ENCODE results near the gene LEAP2. TPM values are rescaled to one million over a fixed set of nuclear protein-coding genes. Genes with fewer than 3 reads are reported as not detected.

LEAP2 gene
- total RNA-seq, 1 experiment from 2014 or later = 0.36 TPM

DNA sequence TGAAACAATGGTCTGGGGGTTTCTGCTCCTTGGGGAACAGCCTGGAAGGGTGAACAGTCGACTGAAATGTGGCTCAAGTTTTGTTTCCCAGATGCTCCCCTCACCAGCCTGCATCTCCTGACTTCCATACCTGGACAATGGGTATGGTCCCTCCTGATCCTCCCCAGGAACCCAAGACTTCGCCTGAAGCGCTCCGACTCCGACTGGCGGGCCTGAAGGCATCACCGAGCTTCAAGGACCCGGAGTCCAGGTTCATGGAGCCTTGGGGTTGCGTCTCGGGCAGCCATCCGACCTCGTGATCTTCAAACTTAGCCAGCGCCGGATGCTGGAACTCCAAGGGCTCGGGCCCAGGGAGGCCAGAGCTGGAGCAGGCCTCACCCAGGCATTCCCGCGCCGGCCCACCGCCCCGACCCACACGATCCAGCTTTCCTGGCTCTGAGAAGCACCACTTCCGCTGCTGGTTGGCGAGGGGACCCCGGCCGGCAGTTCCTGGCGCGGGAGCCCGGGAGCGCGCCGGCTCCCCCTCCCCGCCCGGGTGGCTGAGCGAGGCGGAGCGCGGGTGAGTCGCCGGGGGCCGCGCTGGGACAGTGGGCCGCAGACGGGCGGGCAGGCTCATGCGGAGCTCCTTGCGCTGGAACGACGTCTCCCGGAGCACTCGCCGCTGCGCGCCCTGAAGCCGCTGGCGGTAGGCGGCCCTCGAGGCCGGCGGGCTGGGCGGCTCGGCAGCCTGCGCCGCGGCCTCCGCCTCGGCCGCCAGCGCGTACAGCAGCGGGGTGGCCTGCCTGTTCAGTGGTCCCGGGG, 48.2 kb upstream of the LEAP2 start:
- CTCF ChIA-PET = interaction anchor here (0.6 kb wide), 1 partner anchor 38 kb away, joined by 3 read pairs; no protein-coding TSS in a partner anchor
- no peak overlapping the region for H2AFZ ChIP-seq (ENCODE audit: low read length)

GRCh38 chr5:132825834-132826391, 47.6 kb upstream of the LEAP2 start:
- peaks cover 5% of the 10 kb centered on the region for H3K4me1 ChIP-seq (ENCODE audit: insufficient read depth, low read length)
- H2AFZ ChIP-seq (ENCODE audit: low read length) = no peak overlapping the region
- H3F3A ChIP-seq (ENCODE audit: low read length, unreplicated experiment) = no peaks in the 10 kb centered on the region
- no TSS peak for BruUV-seq (replicated peaks)
- intact Hi-C loops (cut with micrococcal nuclease) = no loop called here
- H3K9ac ChIP-seq (ENCODE audit: low read length) = no peak overlapping the region
- no peak overlapping the region for H3K27ac ChIP-seq (ENCODE audit: low read length)
- H3K36me3 ChIP-seq (ENCODE audit: low read depth, low read length) = no peaks in the 10 kb centered on the region
- POLR2A ChIA-PET (ENCODE audit: unreplicated experiment) = no interaction called here
- TF ChIP-seq EZH2phosphoT487 (IDR thresholded peaks at IDR 0.05; ENCODE audit: borderline replicate concordance, low read length) = no peak
- TF ChIP-seq EZH2 (IDR thresholded peaks at IDR 0.05; ENCODE audit: low read length, unreplicated experiment) = no peak
- TF ChIP-seq CTCF (conservative IDR thresholded peaks at IDR 0.05; ENCODE audit: low read depth, low read length) = no peak
- CTCF ChIA-PET = interaction anchor here (0.6 kb wide), 1 partner anchor 37 kb away, joined by 3 read pairs; no protein-coding TSS in a partner anchor
- no peaks in the 10 kb centered on the region for H4K20me1 ChIP-seq (ENCODE audit: low read length)
- no peaks in the 10 kb centered on the region for H3K9me3 ChIP-seq (ENCODE audit: low read length)
- no peak overlapping the region for H3K4me2 ChIP-seq (ENCODE audit: low read length)
- ATAC-seq (no peak), DNase-seq (no peak)
- peaks cover 17% of the 10 kb centered on the region; the same call in 1 of the 2 replicates for H3K79me2 ChIP-seq (ENCODE audit: low read length)
- no peak overlapping the region for H3K4me3 ChIP-seq (ENCODE audit: low read length)
- H3K9me2 ChIP-seq (replicated peaks; ENCODE audit: low read length) = no peaks in the 10 kb centered on the region
- H3K27me3 ChIP-seq (ENCODE audit: low read length) = no peaks in the 10 kb centered on the region

More for the DNA sequence above, 48.2 kb upstream of the LEAP2 start:
- Histone ChIP-seq H3K79me2 (ENCODE audit: low read length) (peaks cover 17% of the 10 kb centered on the region; the same call in 1 of the 2 replicates), H4K20me1 (ENCODE audit: low read length) (no peaks in the 10 kb centered on the region), H3K9me2 (replicated peaks; ENCODE audit: low read length) (no peaks in the 10 kb centered on the region), H3K4me3 (ENCODE audit: low read length) (no peak overlapping the region), H3K9me3 (ENCODE audit: low read length) (no peaks in the 10 kb centered on the region), H3K9ac (ENCODE audit: low read length) (no peak overlapping the region), H3K36me3 (ENCODE audit: low read depth, low read length) (no peaks in the 10 kb centered on the region), H3K4me2 (ENCODE audit: low read length) (no peak overlapping the region), H3K4me1 (ENCODE audit: insufficient read depth, low read length) (peaks cover 5% of the 10 kb centered on the region), H3K27me3 (ENCODE audit: low read length) (no peaks in the 10 kb centered on the region), H3K27ac (ENCODE audit: low read length) (no peak overlapping the region), H3F3A (ENCODE audit: low read length, unreplicated experiment) (no peaks in the 10 kb centered on the region)
- no TSS peak for BruUV-seq (replicated peaks)
- ATAC-seq (no peak), DNase-seq (no peak)
- TF ChIP-seq EZH2 (IDR thresholded peaks at IDR 0.05; ENCODE audit: low read length, unreplicated experiment) = no peak
- POLR2A ChIA-PET (ENCODE audit: unreplicated experiment) = no interaction called here
- intact Hi-C loops (cut with micrococcal nuclease) = no loop called here

DNA sequence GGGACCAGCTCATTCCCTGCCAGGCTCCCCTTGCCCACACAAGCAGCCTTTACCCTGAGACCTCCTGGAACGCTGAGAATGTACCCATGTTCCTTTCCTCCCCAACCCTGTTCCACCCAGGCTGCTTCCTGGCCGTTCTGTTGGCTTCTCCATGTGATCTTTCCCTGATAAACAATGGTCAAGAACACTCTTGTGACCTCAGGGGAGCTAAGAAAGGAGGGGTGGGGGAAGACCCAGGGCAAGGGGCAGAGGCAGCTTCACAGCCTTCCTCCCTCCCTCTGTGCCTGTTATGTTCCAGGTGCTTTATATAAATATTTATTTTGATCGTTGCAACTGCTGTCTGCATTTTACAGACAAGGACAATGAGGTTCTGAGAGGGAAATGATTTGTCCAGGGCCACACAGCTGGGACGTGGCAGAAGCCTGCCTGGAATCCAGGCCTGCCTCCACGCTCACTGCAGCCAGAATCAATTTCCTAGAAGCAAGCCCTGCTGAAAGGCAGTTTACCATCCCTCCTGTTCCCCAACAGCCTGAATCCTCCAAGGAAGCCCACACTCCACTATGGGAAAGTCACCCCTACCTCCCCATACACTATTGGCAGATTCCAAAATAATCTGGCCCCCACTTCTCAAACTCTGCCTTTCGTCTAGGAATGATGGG, 46.9 kb upstream of the LEAP2 start:
- no peaks in the 10 kb centered on the region for H3F3A ChIP-seq (ENCODE audit: low read length, unreplicated experiment)
- ChIA-PET POLR2A (ENCODE audit: unreplicated experiment) (no interaction called here), CTCF (no interaction called here)
- no peak overlapping the region for H3K4me2 ChIP-seq (ENCODE audit: low read length)
- no peak overlapping the region for H2AFZ ChIP-seq (ENCODE audit: low read length)
- ATAC-seq (no peak), DNase-seq (no peak)
- H3K27me3 ChIP-seq (ENCODE audit: low read length) = no peaks in the 10 kb centered on the region
- H3K9ac ChIP-seq (ENCODE audit: low read length) = no peak overlapping the region
- intact Hi-C loops (cut with micrococcal nuclease) = no loop called here
- H3K4me3 ChIP-seq (ENCODE audit: low read length) = no peak overlapping the region
- BruUV-seq (replicated peaks) = no TSS peak
- H4K20me1 ChIP-seq (ENCODE audit: low read length) = no peaks in the 10 kb centered on the region
- H3K9me3 ChIP-seq (ENCODE audit: low read length) = no peaks in the 10 kb centered on the region
- no peaks in the 10 kb centered on the region for H3K36me3 ChIP-seq (ENCODE audit: low read depth, low read length)
- H3K4me1 ChIP-seq (ENCODE audit: insufficient read depth, low read length) = peaks cover 5% of the 10 kb centered on the region
- no peak overlapping the region for H3K27ac ChIP-seq (ENCODE audit: low read length)
- TF ChIP-seq EZH2 (IDR thresholded peaks at IDR 0.05; ENCODE audit: low read length, unreplicated experiment) = no peak
- TF ChIP-seq EZH2phosphoT487 (IDR thresholded peaks at IDR 0.05; ENCODE audit: borderline replicate concordance, low read length) = no peak
- TF ChIP-seq CTCF (conservative IDR thresholded peaks at IDR 0.05; ENCODE audit: low read depth, low read length) = no peak
- H3K9me2 ChIP-seq (replicated peaks; ENCODE audit: low read length) = no peaks in the 10 kb centered on the region
- H3K79me2 ChIP-seq (ENCODE audit: low read length) = peaks cover 17% of the 10 kb centered on the region; the same call in 1 of the 2 replicates
